Ovary (tissue), 3 donors: ENCODE measurements around the gene SPINK1.

ENCODE experiments used
- CTCF ChIP-seq, 3 donors: fragments of 450-650 bp in 2 of 3; fragments of 200-600 bp in 1 of 3; IDR thresholded peaks; one replicate each; pipeline versions ENCODE4 v1.5.1 to v1.8.0; 2016 to 2022; ENCODE audit warnings: antibody characterized with exemption in 3 of 3, mild to moderate bottlenecking in 1 of 3
- EP300 ChIP-seq: sonication (generic); formaldehyde crosslinking; IDR thresholded peaks from one replicate; pipeline ENCODE4 v1.6.1; 2017; ENCODE audit warnings: antibody characterized with exemption
- donor health status: DM: no; HTN: no; CAD: no.

GRCh38 chr5:147855774-147856069 lies 24.3 kb upstream of the SPINK1 start:
- TF ChIP-seq CTCF (IDR thresholded peaks at IDR 0.05) (no peak), EP300 (no peak)
